HEK293T (cell line): ENCODE measurements around the gene ASPRV1.

ENCODE experiments used
- CTCF ChIA-PET: fragments of 350-600 bp; formaldehyde crosslinking; extraction: SDS; loops from one replicate; lab custom pipeline; 2021; ENCODE audit warnings: antibody characterized with exemption, inconsistent platforms; lab: Yijun Ruan, JAX
- POLR2A ChIA-PET: fragments of 350-600 bp; formaldehyde crosslinking; extraction: SDS; loops from one replicate; lab custom pipeline; 2020; ENCODE audit warnings: antibody characterized with exemption, inconsistent platforms; lab: Yijun Ruan, JAX
- DNase-seq: peaks from one replicate; pipeline ENCODE4 v3.0.0; 2012; ENCODE audit warnings: mixed read lengths; ENCODE audit errors: extremely low spot score
- ARNT ChIP-seq: fragments of 450-650 bp; IDR thresholded peaks from 2 replicates; pipeline ENCODE4 v1.6.1; 2017; ENCODE audit warnings: mild to moderate bottlenecking
- BHLHE40 ChIP-seq: fragments of 450-650 bp; IDR thresholded peaks from 2 replicates; pipeline ENCODE4 v1.6.1; 2016; ENCODE audit warnings: mild to moderate bottlenecking, moderate library complexity, borderline replicate concordance
- CTBP1 ChIP-seq: fragments of 450-650 bp; IDR thresholded peaks from 2 replicates; pipeline ENCODE4 v1.6.1; 2016; ENCODE audit warnings: borderline replicate concordance
- ELF4 ChIP-seq: fragments of 450-650 bp; IDR thresholded peaks from 2 replicates; pipeline ENCODE4 v1.6.1; 2017; ENCODE audit warnings: antibody characterized with exemption
- FOXA1 ChIP-seq: fragments of 450-650 bp; IDR thresholded peaks from 2 replicates; pipeline ENCODE4 v1.6.1; 2016; ENCODE audit warnings: mild to moderate bottlenecking
- FOXK2 ChIP-seq: fragments of 450-650 bp; IDR thresholded peaks from 2 replicates; pipeline ENCODE4 v1.6.1; 2016; ENCODE audit warnings: mild to moderate bottlenecking
- FOXM1 ChIP-seq: fragments of 450-650 bp; IDR thresholded peaks from 2 replicates; pipeline ENCODE4 v1.6.1; 2017; ENCODE audit warnings: mild to moderate bottlenecking, borderline replicate concordance
- HDGF ChIP-seq: fragments of 450-650 bp; IDR thresholded peaks from 2 replicates; pipeline ENCODE4 v1.6.1; 2017; ENCODE audit warnings: antibody characterized with exemption, borderline replicate concordance
- L3MBTL2 ChIP-seq: fragments of 450-650 bp; conservative IDR thresholded peaks from 2 replicates; pipeline ENCODE4 v1.6.1; 2016; ENCODE audit warnings: mild to moderate bottlenecking
- LEF1 ChIP-seq: fragments of 450-650 bp; IDR thresholded peaks from 2 replicates; pipeline ENCODE4 v1.6.1; 2017; ENCODE audit warnings: mild to moderate bottlenecking, borderline replicate concordance
- NFRKB ChIP-seq: fragments of 450-650 bp; IDR thresholded peaks from 2 replicates; pipeline ENCODE4 v1.6.1; 2016; ENCODE audit warnings: mild to moderate bottlenecking, moderate library complexity
- SP1 ChIP-seq: fragments of 450-650 bp; IDR thresholded peaks from 2 replicates; pipeline ENCODE4 v1.6.1; 2017
- SUZ12 ChIP-seq: fragments of 450-650 bp; IDR thresholded peaks from 2 replicates; pipeline ENCODE4 v1.6.1; 2016; ENCODE audit warnings: mild to moderate bottlenecking
- TARDBP ChIP-seq: fragments of 450-650 bp; IDR thresholded peaks from 2 replicates; pipeline ENCODE4 v1.6.1; 2016
- ZNF384 ChIP-seq: fragments of 450-650 bp; IDR thresholded peaks from 2 replicates; pipeline ENCODE4 v1.6.1; 2016
- TF ChIP-seq, protein P1 (sequence below): fragments of 450-650 bp; IDR thresholded peaks from 2 replicates; pipeline ENCODE4 v1.6.1; 2016

The ASPRV1 gene

DNA sequence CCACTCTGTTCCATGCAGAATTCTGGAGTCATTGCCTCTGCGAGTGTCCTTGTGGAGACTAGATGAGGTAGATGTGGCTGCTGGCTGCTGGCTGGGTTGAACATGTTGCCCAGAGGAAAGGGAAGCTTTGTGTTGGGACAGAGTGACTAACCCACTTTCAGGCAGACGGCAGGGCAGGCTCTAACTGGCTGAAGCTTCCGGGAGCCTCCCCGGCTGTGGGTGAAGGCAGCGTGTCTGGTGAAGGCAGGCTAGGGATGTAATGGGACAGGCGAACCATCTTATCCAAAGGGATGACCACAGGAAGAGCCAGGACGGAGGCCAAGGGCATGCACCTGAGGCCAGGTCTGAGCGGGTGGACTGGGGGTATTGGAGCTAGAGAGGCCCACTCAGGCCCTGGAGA lies 16.0 kb downstream of the ASPRV1 start:
- no peak for DNase-seq
- ChIA-PET POLR2A (no interaction called here), CTCF (no interaction called here)

DNA sequence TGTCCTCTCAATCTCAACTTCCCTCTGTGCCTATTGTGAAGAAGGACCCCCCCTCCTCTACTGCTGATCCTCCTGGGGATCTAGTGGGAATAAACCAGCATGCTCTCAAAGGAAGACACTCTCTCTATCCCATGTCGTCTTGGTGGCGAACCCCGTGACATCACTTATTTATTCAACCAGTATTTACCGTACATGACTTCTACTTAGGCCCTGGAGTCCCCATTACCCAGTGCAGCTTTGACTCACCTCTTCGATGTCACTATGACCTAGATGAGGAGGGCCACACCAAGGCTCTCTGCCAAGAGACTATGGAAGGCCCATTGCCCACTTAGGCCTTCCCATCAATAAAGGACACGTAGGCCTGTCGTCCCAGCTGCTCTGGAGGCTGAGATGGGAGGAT lies 16.7 kb downstream of the ASPRV1 start:
- CTCF ChIA-PET: no interaction called here
- POLR2A ChIA-PET: no interaction called here
- DNase-seq: no peak
- TF ChIP-seq LEF1 (no peak), BHLHE40 (no peak), TARDBP (no peak)

More for the DNA sequence above, 16.0 kb downstream of the ASPRV1 start:
- no peak for TF ChIP-seq HDGF
- no peak for TF ChIP-seq ZNF384
- TF ChIP-seq, protein P1, sequence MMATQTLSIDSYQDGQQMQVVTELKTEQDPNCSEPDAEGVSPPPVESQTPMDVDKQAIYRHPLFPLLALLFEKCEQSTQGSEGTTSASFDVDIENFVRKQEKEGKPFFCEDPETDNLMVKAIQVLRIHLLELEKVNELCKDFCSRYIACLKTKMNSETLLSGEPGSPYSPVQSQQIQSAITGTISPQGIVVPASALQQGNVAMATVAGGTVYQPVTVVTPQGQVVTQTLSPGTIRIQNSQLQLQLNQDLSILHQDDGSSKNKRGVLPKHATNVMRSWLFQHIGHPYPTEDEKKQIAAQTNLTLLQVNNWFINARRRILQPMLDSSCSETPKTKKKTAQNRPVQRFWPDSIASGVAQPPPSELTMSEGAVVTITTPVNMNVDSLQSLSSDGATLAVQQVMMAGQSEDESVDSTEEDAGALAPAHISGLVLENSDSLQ: no peak
- TF ChIP-seq LEF1: no peak
- no peak for TF ChIP-seq SUZ12
- no peak for TF ChIP-seq FOXM1
- no peak for TF ChIP-seq ARNT
- no peak for TF ChIP-seq L3MBTL2
- TF ChIP-seq NFRKB: no peak
- no peak for TF ChIP-seq BHLHE40
- no peak for TF ChIP-seq TARDBP
- TF ChIP-seq CTBP1: no peak
- no peak for TF ChIP-seq SP1
- no peak for TF ChIP-seq FOXK2
- no peak for TF ChIP-seq ELF4
- TF ChIP-seq FOXA1: no peak

DNA sequence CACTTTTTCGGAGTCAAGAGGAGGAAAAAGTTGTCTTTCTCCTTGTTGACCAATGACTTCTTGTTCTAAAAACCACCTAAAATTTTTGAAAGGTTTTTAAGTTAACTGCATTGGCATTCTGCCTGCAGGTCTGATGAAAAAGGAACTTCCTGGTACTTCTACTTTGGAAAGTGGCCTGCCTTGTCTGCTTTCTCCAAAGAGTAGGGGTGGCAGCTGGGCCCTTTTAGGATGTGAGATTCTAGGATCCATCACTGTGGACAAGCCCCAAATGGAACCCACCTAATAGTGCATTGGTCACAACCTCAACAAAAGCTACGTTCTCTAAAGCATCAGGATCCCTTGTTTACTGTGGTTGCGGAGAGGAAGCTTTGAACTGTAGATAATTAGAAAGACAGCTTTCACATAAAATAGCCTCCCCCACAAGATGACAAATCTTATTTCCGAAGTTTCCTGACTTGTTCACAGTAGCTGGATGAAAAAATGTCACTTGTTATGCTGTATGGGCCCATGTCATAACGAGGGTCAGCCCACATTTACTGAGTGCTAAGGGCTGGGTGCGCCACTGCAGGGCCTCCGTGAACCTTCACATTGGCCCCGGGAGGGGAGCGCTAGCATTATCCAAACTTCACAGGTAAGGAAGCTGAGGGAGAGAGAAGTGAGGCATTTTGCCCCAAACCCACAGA lies 17.4 kb downstream of the ASPRV1 start:
- TF ChIP-seq CTBP1 (no peak), ARNT (no peak), BHLHE40 (no peak), SUZ12 (no peak), TARDBP (no peak), FOXM1 (no peak), LEF1 (no peak), HDGF (no peak), ZNF384 (no peak), ELF4 (no peak), L3MBTL2 (no peak), FOXA1 (no peak), FOXK2 (no peak), SP1 (no peak), NFRKB (no peak)
- TF ChIP-seq, protein P1: no peak
- POLR2A ChIA-PET: no interaction called here
- CTCF ChIA-PET: no interaction called here
- no peak for DNase-seq

DNA sequence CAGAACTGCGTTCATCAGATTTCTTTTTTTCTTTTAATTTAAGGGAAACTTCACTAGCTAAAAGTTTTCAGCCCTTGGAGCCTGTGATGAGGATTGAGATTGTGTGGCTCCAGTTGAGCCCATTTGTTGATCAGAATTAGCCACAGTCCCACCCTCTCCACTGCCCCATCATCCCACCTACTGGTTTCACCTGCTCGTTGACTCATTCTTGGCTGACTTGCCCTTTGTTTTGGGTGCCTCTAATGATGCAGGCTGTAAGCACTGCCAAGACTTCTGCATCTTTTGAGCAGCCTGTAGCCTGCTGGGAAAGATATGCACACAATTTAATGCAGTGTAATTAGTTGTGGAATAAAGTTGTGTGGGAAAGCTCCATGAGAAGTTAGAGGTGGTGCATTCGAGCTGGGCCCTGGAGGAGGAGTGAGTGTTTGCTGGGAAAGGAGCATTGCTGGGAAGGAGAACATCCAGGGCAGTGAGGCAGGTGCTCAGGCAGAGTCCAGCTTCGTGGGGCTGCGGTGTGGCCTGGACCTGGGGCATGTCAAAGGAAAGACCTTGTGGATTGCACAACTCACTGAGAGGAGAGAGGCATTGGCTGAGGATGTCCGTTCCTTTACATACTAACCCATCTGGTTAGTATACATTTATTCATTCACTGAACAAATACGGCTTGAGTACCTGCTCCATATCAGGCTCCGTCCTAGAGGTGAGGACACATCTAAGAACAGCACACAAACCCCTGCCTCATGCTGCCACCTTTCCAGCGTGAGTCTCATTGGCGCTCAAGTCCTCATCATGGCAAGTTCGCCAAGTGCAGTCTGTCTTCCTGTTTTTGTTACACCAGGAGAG lies 18.2 kb downstream of the ASPRV1 start:
- no peak for DNase-seq
- ChIA-PET CTCF (interaction anchor here (0.6 kb wide), 1 partner anchor 202 kb away, joined by 6 read pairs; no protein-coding TSS in a partner anchor), POLR2A (no interaction called here)
- no peak for TF ChIP-seq NFRKB
- no peak for TF ChIP-seq LEF1
- TF ChIP-seq ELF4: no peak
- TF ChIP-seq CTBP1: no peak
- no peak for TF ChIP-seq SP1
- TF ChIP-seq HDGF: no peak
- no peak for TF ChIP-seq TARDBP
- TF ChIP-seq, protein P1: no peak
- no peak for TF ChIP-seq FOXM1
- TF ChIP-seq ZNF384: no peak
- TF ChIP-seq BHLHE40: no peak
- no peak for TF ChIP-seq FOXA1
- no peak for TF ChIP-seq FOXK2
- TF ChIP-seq L3MBTL2: no peak
- no peak for TF ChIP-seq SUZ12
- no peak for TF ChIP-seq ARNT

DNA sequence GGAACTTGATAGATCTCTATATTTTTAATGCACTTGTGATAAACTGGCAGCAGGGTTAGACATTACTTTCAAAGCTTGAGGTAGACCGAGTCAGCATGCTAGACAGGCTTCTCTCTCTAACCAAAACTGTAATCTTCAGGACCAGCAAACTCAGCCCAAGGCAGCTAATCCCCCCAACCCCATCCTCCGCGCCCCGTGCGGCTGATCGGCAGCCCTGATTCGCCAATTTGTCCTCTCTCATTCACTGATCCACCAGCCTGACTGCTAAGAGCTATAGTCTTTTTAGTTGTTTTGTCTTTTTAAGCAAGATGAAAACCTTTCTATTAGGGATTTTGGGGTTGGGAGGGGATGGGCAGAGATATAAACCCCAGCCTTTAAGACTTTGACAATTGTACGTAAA lies 20.7 kb downstream of the ASPRV1 start:
- POLR2A ChIA-PET: no interaction called here
- no peak for DNase-seq
- TF ChIP-seq ZNF384 (no peak), ARNT (no peak), ELF4 (no peak), SP1 (no peak), TARDBP (no peak), LEF1 (no peak), FOXM1 (no peak), CTBP1 (no peak), FOXA1 (no peak), NFRKB (no peak), HDGF (no peak), FOXK2 (no peak), L3MBTL2 (no peak), BHLHE40 (no peak), SUZ12 (no peak)
- TF ChIP-seq, protein P1: no peak
- CTCF ChIA-PET: no interaction called here
